ENCODE results near the gene NOP14. TPM values are rescaled to one million over a fixed set of nuclear protein-coding genes. Genes with fewer than 3 reads are reported as not detected.

The NOP14 gene
- total RNA-seq, 1 donor: 25.6 TPM

- no peak overlapping the region for H3K4me3 ChIP-seq (ENCODE audit: low read depth, low read length)
- no peak for TF ChIP-seq CTCF (IDR thresholded peaks at IDR 0.05; ENCODE audit: insufficient read depth, low read length)
- no peak for DNase-seq (ENCODE audit: low read depth)
Observed at GRCh38 chr4:2944586-2945526, 18.4 kb downstream of the NOP14 start.

- H3K4me3 ChIP-seq (ENCODE audit: low read depth, low read length): no peak overlapping the region
- no peak for DNase-seq (ENCODE audit: low read depth)
- no peak for TF ChIP-seq CTCF (IDR thresholded peaks at IDR 0.05; ENCODE audit: insufficient read depth, low read length)
Observed at GRCh38 chr4:2944091-2944482, 19.1 kb downstream of the NOP14 start.

GRCh38 chr4:2943364-2944090, 19.7 kb downstream of the NOP14 start:
- no peak for DNase-seq (ENCODE audit: low read depth)
- H3K4me3 ChIP-seq (ENCODE audit: low read depth, low read length): no peak overlapping the region
- no peak for TF ChIP-seq CTCF (IDR thresholded peaks at IDR 0.05; ENCODE audit: insufficient read depth, low read length)

DNA sequence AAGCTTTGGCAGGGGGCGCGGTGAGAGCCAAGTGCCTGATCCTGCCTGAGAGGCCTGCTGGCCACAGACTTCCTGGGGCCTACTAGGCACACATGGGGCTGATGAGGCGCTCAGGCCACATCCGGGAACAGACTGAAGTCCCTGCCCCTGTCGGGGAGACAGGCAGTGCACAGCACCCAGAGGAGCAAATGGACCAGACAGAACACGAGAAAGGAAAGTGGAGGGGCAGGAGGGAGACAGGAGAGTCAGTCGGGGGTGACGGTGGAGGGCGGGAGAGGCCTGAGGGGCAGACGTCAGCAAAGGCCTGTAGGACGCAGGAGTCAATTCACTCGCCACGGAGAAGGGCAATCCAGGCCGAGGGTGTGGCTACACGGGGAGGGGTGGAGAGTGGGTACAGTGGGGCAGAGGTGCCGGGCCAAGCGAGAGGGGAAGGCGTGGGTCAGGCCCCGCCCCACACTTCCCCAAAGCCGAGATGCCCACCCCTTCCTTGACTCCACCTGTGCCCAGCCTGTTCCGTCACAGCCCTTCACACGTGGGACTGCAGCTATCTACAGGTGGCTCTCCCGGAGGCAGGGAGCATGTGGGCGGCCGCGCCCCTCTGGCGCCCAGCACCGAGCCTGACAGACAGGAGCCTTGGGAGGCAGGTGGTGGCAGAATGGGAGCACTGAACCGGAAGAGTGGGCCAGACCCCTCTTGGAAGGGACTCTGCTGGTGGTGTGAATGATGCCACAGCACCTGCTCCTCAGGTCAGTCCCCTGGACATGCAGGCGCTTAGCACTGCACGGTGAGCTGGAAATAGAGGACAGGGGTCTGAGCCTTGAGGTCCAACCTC, 20.5 kb downstream of the NOP14 start:
- TF ChIP-seq CTCF (IDR thresholded peaks at IDR 0.05; ENCODE audit: insufficient read depth, low read length): no peak
- H3K4me3 ChIP-seq (ENCODE audit: low read depth, low read length): no peak overlapping the region
- no peak for DNase-seq (ENCODE audit: low read depth)

DNA sequence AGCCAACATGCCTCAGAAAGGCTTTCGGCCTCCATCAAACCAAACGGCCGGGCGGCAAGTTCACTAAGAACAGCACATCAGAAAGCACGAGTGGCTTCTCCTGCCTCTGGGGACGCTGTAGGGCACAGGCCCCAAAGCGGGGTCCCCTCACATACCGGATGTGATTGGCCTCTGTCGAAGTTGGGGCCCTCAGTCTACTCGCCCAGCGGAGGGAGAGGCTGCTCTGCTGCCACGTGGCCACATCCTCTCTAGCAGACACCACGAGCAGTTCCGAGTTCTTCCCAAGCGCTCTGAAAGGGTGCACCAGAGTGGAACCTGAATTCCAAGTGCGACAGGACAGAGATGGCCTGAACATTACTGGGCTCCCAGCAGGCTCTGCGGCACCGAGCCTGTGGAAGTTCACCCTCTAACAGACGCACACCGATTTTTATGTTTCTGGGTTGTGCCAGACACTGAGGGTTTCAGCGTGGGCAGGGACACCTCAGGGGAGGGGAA, 21.1 kb downstream of the NOP14 start:
- TF ChIP-seq CTCF (IDR thresholded peaks at IDR 0.05; ENCODE audit: insufficient read depth, low read length): no peak
- no peak overlapping the region for H3K4me3 ChIP-seq (ENCODE audit: low read depth, low read length)
- no peak for DNase-seq (ENCODE audit: low read depth)
